ENCODE data around the gene C11orf24. TPM values are rescaled to one million over a fixed set of nuclear protein-coding genes. Genes with fewer than 3 reads are reported as not detected.
A peak's percentile ranks its signal among the peaks of the same experiment; 100 is the strongest.

Gene C11orf24
- total RNA-seq, 6 experiments from 2014 or later: 39.4 to 70.9 (median 62.4) TPM

DNA sequence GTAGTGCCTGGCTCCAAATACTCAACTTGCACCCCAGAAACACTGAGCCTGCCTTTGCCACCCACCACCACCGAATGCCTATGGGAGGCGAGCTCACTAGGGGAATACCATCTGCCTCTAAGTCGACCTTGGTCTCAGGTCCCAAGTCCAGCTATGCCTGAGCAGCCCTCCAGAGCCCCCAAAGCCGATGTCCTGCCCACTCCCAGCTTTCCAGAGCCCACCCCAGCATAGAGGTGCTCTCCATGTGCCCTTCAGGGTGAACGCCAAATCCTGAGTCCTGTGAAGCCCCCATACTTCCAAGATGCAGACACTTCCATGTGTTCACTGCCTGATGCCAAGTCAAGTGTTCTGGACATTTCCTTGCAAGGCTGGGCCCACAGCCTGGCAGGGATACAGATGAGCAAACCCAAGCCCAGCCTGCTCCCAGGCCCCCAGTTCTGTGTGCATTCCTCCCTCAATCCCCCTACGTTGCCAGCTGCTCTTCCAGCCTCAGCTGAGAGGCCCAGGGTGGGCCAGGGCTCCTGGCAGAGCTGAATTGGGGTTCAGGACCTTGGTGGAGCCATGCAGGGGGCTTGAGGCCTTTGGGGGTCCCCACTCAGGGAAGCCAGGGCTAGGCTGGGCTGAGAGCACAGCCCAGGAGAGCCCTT, 56.1 kb downstream of the C11orf24 start:
- intact Hi-C loops (cut with DNase I): loop anchor here in 1 of 2 donors (10.0 kb wide), 1 partner anchor 79 kb away; no protein-coding TSS in a partner anchor
- H3K27me3 ChIP-seq: no peaks in the 10 kb centered on the region
- WGBS (ENCODE audit: insufficient coverage, low coverage, low lambda C conversion rate, missing lambda C conversion rate): 77% methylated on average over 3 of the region's 6 CpGs
- H3K9me3 ChIP-seq: no peaks in the 10 kb centered on the region
- TF ChIP-seq POLR2A (IDR thresholded peaks at IDR 0.05): no peak
- TF ChIP-seq, protein P1, sequence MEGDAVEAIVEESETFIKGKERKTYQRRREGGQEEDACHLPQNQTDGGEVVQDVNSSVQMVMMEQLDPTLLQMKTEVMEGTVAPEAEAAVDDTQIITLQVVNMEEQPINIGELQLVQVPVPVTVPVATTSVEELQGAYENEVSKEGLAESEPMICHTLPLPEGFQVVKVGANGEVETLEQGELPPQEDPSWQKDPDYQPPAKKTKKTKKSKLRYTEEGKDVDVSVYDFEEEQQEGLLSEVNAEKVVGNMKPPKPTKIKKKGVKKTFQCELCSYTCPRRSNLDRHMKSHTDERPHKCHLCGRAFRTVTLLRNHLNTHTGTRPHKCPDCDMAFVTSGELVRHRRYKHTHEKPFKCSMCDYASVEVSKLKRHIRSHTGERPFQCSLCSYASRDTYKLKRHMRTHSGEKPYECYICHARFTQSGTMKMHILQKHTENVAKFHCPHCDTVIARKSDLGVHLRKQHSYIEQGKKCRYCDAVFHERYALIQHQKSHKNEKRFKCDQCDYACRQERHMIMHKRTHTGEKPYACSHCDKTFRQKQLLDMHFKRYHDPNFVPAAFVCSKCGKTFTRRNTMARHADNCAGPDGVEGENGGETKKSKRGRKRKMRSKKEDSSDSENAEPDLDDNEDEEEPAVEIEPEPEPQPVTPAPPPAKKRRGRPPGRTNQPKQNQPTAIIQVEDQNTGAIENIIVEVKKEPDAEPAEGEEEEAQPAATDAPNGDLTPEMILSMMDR (IDR thresholded peaks at IDR 0.05): no peak
- no peak overlapping the region for H3K4me3 ChIP-seq
- no peak for DNase-seq
- ATAC-seq: no peak
- peaks cover 0 to 27% (median 7%) of the 10 kb centered on the region in 4 donors for H3K4me1 ChIP-seq
- H3K36me3 ChIP-seq: no peaks in the 10 kb centered on the region
- H3K27ac ChIP-seq: no peak overlapping the region

DNA sequence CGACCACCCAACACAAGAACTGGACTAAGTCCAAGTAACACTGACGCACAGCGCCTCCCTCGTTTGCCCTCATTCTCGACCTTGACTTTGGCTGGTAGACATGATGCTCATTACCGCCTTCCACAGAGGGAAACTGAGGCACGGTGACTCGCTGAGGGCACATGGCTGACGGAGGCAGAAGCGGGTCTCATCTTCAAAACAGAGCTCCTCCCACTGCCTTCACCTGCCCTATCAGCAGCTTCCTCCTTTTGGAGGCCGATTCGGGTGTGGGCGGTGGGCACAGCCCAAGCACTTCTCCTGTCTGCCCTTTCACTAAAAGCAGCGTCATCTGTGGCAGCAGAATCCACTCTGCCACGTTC, 56.7 kb downstream of the C11orf24 start:
- intact Hi-C loops (cut with DNase I): loop anchor here in 1 of 2 donors (10.0 kb wide), 1 partner anchor 80 kb away; no protein-coding TSS in a partner anchor
- H3K27me3 ChIP-seq: no peaks in the 10 kb centered on the region
- no peaks in the 10 kb centered on the region for H3K9me3 ChIP-seq
- no peaks in the 10 kb centered on the region for H3K36me3 ChIP-seq
- no peak overlapping the region for H3K27ac ChIP-seq
- peaks cover 0 to 33% (median 7%) of the 10 kb centered on the region in 4 donors for H3K4me1 ChIP-seq
- no peak overlapping the region for H3K4me3 ChIP-seq
- DNase-seq (no peak), ATAC-seq (no peak)
- TF ChIP-seq POLR2A (IDR thresholded peaks at IDR 0.05): no peak
- TF ChIP-seq, protein P1 (IDR thresholded peaks at IDR 0.05): no peak
- 83% methylated on average over 1 of the region's 15 CpGs for WGBS (ENCODE audit: insufficient coverage, low coverage, low lambda C conversion rate, missing lambda C conversion rate)

DNA sequence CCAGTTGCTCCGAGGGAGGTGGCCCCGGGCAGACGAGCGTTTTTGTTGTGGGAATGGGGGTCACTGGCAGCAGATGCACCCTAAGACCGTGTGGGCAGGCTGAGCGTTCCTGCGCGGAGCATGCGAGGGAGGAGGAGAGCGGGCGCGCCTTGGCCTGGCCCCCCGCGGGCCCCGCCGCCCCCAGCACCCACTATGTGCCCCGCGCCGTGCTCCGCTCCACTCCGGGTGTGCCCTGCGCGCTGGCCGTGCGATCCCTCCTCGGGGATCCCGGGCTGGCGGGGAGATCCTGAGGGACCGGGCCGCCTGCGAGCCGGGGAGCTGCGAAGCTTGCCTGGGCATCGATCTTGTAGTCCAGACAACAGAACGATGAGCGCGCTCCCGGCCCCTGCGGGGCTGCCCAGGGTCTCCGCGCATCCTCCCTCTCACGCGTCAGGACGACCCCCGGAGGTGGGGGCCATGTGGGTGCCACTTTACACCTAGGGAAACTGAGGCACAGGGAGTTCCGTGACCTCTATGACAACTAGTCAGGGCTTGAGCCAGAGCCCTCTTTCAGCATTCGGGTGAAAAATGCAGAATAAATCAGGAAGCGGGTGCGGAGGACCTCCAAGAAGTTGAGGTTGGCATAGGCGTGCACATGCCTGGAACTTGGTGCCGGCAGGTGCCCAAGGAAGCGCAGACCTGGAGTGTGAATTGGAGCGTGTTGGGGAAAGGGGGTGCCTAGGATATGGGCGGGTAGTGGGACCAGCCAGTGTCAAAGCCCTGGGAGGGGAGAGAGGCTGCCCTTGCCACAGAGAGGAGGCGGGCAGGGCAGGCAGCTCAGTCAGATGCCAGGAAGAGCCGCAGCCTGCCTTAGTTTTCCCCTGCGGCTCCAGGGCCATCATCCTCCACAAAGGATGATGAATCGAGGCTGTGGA, 57.3 kb downstream of the C11orf24 start:
- 0% methylated on average over 1 of the region's 58 CpGs for WGBS (ENCODE audit: insufficient coverage, low coverage, low lambda C conversion rate, missing lambda C conversion rate)
- ATAC-seq (peak in 3 of 4 donors; percentile 2 to 11 (median 3)), DNase-seq (peak; percentile 50 to 69 (median 58))
- peak overlapping the region; percentile 72 to 85 (median 81) for H3K4me3 ChIP-seq
- no peak for TF ChIP-seq POLR2A (IDR thresholded peaks at IDR 0.05)
- TF ChIP-seq, protein P1 (IDR thresholded peaks at IDR 0.05): no peak
- peaks cover 0 to 39% (median 9%) of the 10 kb centered on the region in 4 donors for H3K4me1 ChIP-seq
- H3K36me3 ChIP-seq: no peaks in the 10 kb centered on the region
- no peaks in the 10 kb centered on the region for H3K9me3 ChIP-seq
- no peaks in the 10 kb centered on the region for H3K27me3 ChIP-seq
- intact Hi-C loops (cut with DNase I): loop anchor here in 1 of 2 donors (10.0 kb wide), 1 partner anchor 80 kb away; no protein-coding TSS in a partner anchor
- peak overlapping the region; percentile 93 to 99 (median 98) for H3K27ac ChIP-seq

DNA sequence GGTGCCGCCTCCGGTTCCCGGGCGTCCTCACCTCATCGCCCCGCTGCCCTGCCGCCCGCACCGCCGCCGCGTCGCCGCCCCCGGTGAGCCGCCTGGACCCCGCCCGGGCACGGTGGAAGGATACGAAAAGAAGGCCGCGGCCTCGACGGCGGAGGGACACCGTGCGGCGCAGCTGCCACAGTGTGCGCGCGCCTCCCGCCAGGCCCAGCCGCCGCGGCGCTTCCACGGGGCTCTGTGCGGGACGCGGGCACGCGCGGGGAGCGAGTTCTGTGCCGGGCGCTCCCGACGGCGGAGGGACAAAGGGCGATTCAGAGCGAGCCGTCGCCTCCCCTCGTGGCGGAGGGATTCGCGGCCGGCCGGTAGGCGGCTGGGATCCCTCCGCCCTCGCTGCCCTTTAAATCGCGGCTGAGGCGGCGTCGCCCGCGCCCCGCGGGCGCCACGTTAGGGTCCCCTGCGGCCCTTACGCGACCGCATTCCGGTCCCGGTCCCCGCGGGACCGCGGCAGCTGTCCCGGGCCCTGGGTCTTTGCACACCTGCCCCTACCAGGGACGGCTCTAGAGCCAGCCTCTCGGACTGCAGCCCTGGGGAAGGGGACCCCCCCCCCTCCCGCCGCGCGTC, 58.1 kb downstream of the C11orf24 start:
- Histone ChIP-seq H3K27me3 (no peaks in the 10 kb centered on the region), H3K36me3 (no peaks in the 10 kb centered on the region), H3K4me3 (peak overlapping the region; percentile 72 to 85 (median 81)), H3K27ac (peak overlapping the region; percentile 93 to 99 (median 98)), H3K4me1 (peaks cover 0 to 47% (median 13%) of the 10 kb centered on the region in 4 donors), H3K9me3 (no peaks in the 10 kb centered on the region)
- peak; percentile 54 to 78 (median 77) for ATAC-seq
- TF ChIP-seq, protein P1 (IDR thresholded peaks at IDR 0.05): peak in 1 of 4 donors; percentile 19
- peak; percentile 96 for TF ChIP-seq POLR2A (IDR thresholded peaks at IDR 0.05)
- under 1% methylated on average over 19 of the region's 90 CpGs for WGBS (ENCODE audit: insufficient coverage, low coverage, low lambda C conversion rate, missing lambda C conversion rate)
- intact Hi-C loops (cut with DNase I): loop anchor here in 1 of 2 donors (10.0 kb wide), 1 partner anchor 81 kb away; no protein-coding TSS in a partner anchor
- peak; percentile 90 to 91 (median 91) for DNase-seq

Data from right lobe of liver (tissue), 6 donors.